Mesenchymal stem cell (in vitro differentiated cells and primary cell): ENCODE data around the gene AIFM1.
A peak's percentile ranks its signal among the peaks of the same experiment; 100 is the strongest.

ENCODE experiments used
- DNase-seq: peaks from one replicate; pipeline ENCODE4 v3.0.0-alpha.2; 2013
- H2AFZ ChIP-seq: one replicate; pipeline ENCODE4 v1.6.1; 2013; ENCODE audit warnings: low read depth, mild to moderate bottlenecking, control low read depth, inconsistent platforms, low read length, moderate library complexity
- H2AK5ac ChIP-seq: 2 replicates; pipeline ENCODE4 v1.6.1; 2013; ENCODE audit warnings: low read length, moderate library complexity, mild to moderate bottlenecking, inconsistent platforms; ENCODE audit not compliant: severe bottlenecking
- H2BK120ac ChIP-seq: one replicate; pipeline ENCODE4 v1.6.1; 2013; ENCODE audit warnings: low read depth, mild to moderate bottlenecking, inconsistent platforms, low read length, moderate library complexity
- H2BK12ac ChIP-seq, 2 experiments: one replicate each; pipeline ENCODE4 v1.6.1; 2013; ENCODE audit warnings: inconsistent platforms in 2 of 2, low read length in 2 of 2, mild to moderate bottlenecking in 2 of 2, moderate library complexity in 2 of 2, control low read depth in 1 of 2
- H2BK15ac ChIP-seq: one replicate; pipeline ENCODE4 v1.6.1; 2013; ENCODE audit warnings: mild to moderate bottlenecking, low read depth, inconsistent platforms; ENCODE audit not compliant: poor library complexity, severe bottlenecking
- H2BK5ac ChIP-seq: 2 replicates; pipeline ENCODE4 v1.6.1; 2013; ENCODE audit warnings: low read depth, mild to moderate bottlenecking, low read length, control low read depth, inconsistent platforms; ENCODE audit not compliant: poor library complexity, severe bottlenecking
- H3K14ac ChIP-seq, 2 experiments: one replicate each; pipeline ENCODE4 v1.6.1; 2013; ENCODE audit warnings: inconsistent platforms in 2 of 2, low read length in 2 of 2, control low read depth in 1 of 2, mild to moderate bottlenecking in 1 of 2, moderate library complexity in 1 of 2
- H3K18ac ChIP-seq, 2 experiments: one replicate each; pipeline ENCODE4 v1.6.1; 2013; ENCODE audit warnings: inconsistent platforms in 2 of 2, low read length in 2 of 2, control low read depth in 1 of 2, low read depth in 1 of 2, mild to moderate bottlenecking in 1 of 2
- H3K23ac ChIP-seq, 2 experiments: one replicate each; pipeline ENCODE4 v1.6.1; 2013; ENCODE audit warnings: inconsistent platforms in 2 of 2, low read length in 2 of 2, mild to moderate bottlenecking in 2 of 2, moderate library complexity in 2 of 2, control low read depth in 1 of 2
- H3K27ac ChIP-seq: 2 replicates; pipeline ENCODE4 v1.5.1; 2013; ENCODE audit warnings: mild to moderate bottlenecking, moderate library complexity, low read length, control low read depth, inconsistent platforms; ENCODE audit not compliant: poor library complexity, severe bottlenecking
- H3K27me3 ChIP-seq, 2 experiments: 2 replicates each; pipeline versions ENCODE4 v1.6.1 to v1.7.0; 2013; ENCODE audit warnings: low read length in 2 of 2, mild to moderate bottlenecking in 2 of 2, moderate library complexity in 2 of 2, control low read depth in 1 of 2, inconsistent platforms in 1 of 2; ENCODE audit not compliant: control insufficient read depth in 1 of 2, insufficient read depth in 1 of 2
- H3K36me3 ChIP-seq, 2 experiments: 2 replicates each; pipeline versions ENCODE4 v1.6.1 to v1.7.0; 2013; ENCODE audit warnings: low read length in 2 of 2, control low read depth in 1 of 2, inconsistent platforms in 1 of 2, low read depth in 1 of 2, mild to moderate bottlenecking in 1 of 2; ENCODE audit not compliant: insufficient read depth in 2 of 2, control insufficient read depth in 1 of 2
- H3K4ac ChIP-seq, 2 experiments: one replicate each; pipeline ENCODE4 v1.6.1; 2013; ENCODE audit warnings: inconsistent platforms in 2 of 2, low read length in 2 of 2, mild to moderate bottlenecking in 2 of 2, moderate library complexity in 2 of 2, control low read depth in 1 of 2, low read depth in 1 of 2
- H3K4me1 ChIP-seq: 2 replicates; pipeline ENCODE4 v1.6.1; 2013; ENCODE audit warnings: low read depth, low read length, control low read depth; ENCODE audit not compliant: control insufficient read depth, insufficient read depth
- H3K4me2 ChIP-seq: 2 replicates; pipeline ENCODE4 v1.6.1; 2013; ENCODE audit warnings: low read length, mild to moderate bottlenecking, inconsistent platforms; ENCODE audit not compliant: poor library complexity, severe bottlenecking
- H3K4me3 ChIP-seq, 2 experiments: 2 replicates each; pipeline versions ENCODE4 v1.5.1 to v1.7.0; 2013; ENCODE audit warnings: low read length in 2 of 2, mild to moderate bottlenecking in 2 of 2, control low read depth in 1 of 2, low read depth in 1 of 2; ENCODE audit not compliant: insufficient read depth in 1 of 2
- H3K79me1 ChIP-seq: replicated peaks from 2 replicates; pipeline ENCODE4 v1.6.1; 2013; ENCODE audit warnings: mild to moderate bottlenecking, control low read depth, low read length, inconsistent platforms; ENCODE audit not compliant: poor library complexity, severe bottlenecking
- H3K9ac ChIP-seq: 2 replicates; pipeline ENCODE4 v1.7.0; 2013; ENCODE audit warnings: mild to moderate bottlenecking, low read length, moderate library complexity
- H3K9me3 ChIP-seq: 2 replicates; pipeline ENCODE4 v1.7.0; 2013; ENCODE audit warnings: mild to moderate bottlenecking, low read length; ENCODE audit not compliant: control insufficient read depth
- H4K8ac ChIP-seq: one replicate; pipeline ENCODE4 v1.6.1; 2013; ENCODE audit warnings: inconsistent platforms, mild to moderate bottlenecking, low read length, moderate library complexity
- H4K91ac ChIP-seq: one replicate; pipeline ENCODE4 v1.6.1; 2013; ENCODE audit warnings: mild to moderate bottlenecking, low read length, inconsistent platforms
- WGBS: methylation state at CpG from one replicate; pipeline ENCODE4 v1.1.7; 2013; ENCODE audit warnings: mixed read lengths; 5-methylcytosine and 5-hydroxymethylcytosine counted together

The AIFM1 gene

DNA sequence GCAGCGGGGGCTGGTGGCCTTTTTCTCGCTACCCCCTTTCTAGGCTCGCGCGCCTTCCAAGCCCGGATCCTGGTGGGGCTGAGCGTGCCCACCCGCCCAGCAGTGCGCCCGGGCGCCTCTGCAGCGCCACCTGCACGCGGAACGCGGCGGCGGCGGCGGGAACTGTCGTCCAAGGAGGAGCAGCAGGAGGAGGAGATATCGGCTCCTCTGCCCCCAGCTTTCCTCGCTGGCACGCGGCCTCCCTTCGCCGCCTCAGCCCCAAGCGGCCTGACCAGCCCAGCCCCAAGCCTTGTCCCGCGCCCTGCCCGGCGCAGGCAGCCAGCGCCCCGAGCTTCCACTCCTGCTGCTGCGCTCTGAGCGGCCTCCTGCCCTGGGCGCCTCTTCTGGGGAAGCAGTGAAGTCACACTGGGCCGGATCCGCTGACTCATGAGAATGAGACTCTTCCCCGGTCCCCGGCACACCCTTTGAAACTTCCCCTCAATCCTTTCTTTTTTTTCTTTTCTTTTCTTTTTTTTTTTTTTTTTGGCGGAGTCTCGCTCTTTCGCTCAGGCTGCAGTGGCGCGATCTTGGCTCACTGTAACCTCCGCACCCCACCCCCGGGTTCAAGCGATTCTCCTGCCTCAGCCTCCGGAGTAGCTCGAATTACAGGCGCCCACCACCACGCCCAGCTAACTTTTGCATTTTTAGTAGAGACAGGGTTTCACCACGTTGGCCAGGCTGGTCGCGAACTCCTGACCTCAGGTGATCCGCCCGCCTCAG lies 44.7 kb downstream of the AIFM1 start:
- no peak overlapping the region for H3K27ac ChIP-seq
- H3K4me3 ChIP-seq, result peak overlapping the region; percentile 48 to 63
- peak overlapping the region; percentile 61 for H2BK120ac ChIP-seq
- H4K8ac ChIP-seq, result peak overlapping the region; percentile 75
- H3K14ac ChIP-seq, result no peak overlapping the region
- peaks cover 0 to 16% of the 10 kb centered on the region in 2 experiments for H3K27me3 ChIP-seq
- peak overlapping the region in 1 of 2 experiments; percentile 63 for H2BK12ac ChIP-seq
- H3K4me1 ChIP-seq, result peaks cover 25% of the 10 kb centered on the region
- peak overlapping the region; percentile 74 for H3K9ac ChIP-seq
- peak; percentile 83 for DNase-seq
- peak overlapping the region; percentile 83 for H4K91ac ChIP-seq
- peaks cover 0 to 7% of the 10 kb centered on the region in 2 experiments for H3K36me3 ChIP-seq
- 5% methylated on average over 39 of the region's 58 CpGs for WGBS
- H2AK5ac ChIP-seq, result no peak overlapping the region
- no peaks in the 10 kb centered on the region for H3K9me3 ChIP-seq
- H2BK15ac ChIP-seq, result peak overlapping the region; percentile 80
- H3K4me2 ChIP-seq, result peak overlapping the region; percentile 73
- peaks cover 1% of the 10 kb centered on the region for H3K79me1 ChIP-seq
- no peak overlapping the region for H3K4ac ChIP-seq
- H3K18ac ChIP-seq, result peak overlapping the region; percentile 54 to 67
- no peak overlapping the region for H3K23ac ChIP-seq
- peak overlapping the region; percentile 42 for H2AFZ ChIP-seq
- H2BK5ac ChIP-seq, result no peak overlapping the region

DNA sequence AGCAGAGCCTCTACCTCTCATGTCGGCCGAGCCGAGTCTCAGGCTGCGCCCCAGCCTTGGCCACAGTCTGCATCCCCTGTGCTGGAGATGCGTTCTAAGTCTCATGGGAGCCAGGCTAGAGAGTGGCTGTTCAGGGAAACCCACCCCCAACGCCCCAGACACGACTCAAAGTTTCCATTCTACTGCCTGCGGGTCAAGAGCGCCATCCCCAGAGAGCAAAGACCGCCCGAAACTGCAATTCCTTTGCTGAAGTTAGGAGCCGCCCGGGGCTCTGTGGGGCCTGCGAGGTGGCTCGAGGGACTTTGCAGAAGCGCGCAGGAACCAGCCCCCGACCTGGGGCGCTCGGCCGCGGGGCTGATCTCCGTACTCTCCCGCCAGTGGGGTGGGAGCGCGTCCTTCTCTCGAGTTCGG lies 45.3 kb downstream of the AIFM1 start:
- H3K4me2 ChIP-seq, result peak overlapping the region; percentile 73
- peaks cover 0 to 3% of the 10 kb centered on the region in 2 experiments for H3K36me3 ChIP-seq
- no peak overlapping the region for H2BK5ac ChIP-seq
- no peak overlapping the region for H3K14ac ChIP-seq
- H2BK12ac ChIP-seq, result peak overlapping the region in 1 of 2 experiments; percentile 63
- no peaks in the 10 kb centered on the region for H3K79me1 ChIP-seq
- peak overlapping the region; percentile 75 for H4K8ac ChIP-seq
- H3K9ac ChIP-seq, result peak overlapping the region; percentile 74
- peak overlapping the region; percentile 72 for H4K91ac ChIP-seq
- peak overlapping the region; percentile 42 for H2AFZ ChIP-seq
- no peak overlapping the region for H2AK5ac ChIP-seq
- no peak overlapping the region for H3K4ac ChIP-seq
- 12% methylated on average over 18 of the region's 28 CpGs for WGBS
- H3K4me1 ChIP-seq, result peaks cover 25% of the 10 kb centered on the region
- H3K18ac ChIP-seq, result peak overlapping the region in 1 of 2 experiments; percentile 67
- peak overlapping the region; percentile 80 for H2BK15ac ChIP-seq
- peak overlapping the region; percentile 48 to 63 for H3K4me3 ChIP-seq
- DNase-seq, result peak; percentile 70
- H3K23ac ChIP-seq, result no peak overlapping the region
- H3K27me3 ChIP-seq, result peaks cover 0 to 19% of the 10 kb centered on the region in 2 experiments
- no peaks in the 10 kb centered on the region for H3K9me3 ChIP-seq
- H3K27ac ChIP-seq, result no peak overlapping the region
- H2BK120ac ChIP-seq, result no peak overlapping the region

DNA sequence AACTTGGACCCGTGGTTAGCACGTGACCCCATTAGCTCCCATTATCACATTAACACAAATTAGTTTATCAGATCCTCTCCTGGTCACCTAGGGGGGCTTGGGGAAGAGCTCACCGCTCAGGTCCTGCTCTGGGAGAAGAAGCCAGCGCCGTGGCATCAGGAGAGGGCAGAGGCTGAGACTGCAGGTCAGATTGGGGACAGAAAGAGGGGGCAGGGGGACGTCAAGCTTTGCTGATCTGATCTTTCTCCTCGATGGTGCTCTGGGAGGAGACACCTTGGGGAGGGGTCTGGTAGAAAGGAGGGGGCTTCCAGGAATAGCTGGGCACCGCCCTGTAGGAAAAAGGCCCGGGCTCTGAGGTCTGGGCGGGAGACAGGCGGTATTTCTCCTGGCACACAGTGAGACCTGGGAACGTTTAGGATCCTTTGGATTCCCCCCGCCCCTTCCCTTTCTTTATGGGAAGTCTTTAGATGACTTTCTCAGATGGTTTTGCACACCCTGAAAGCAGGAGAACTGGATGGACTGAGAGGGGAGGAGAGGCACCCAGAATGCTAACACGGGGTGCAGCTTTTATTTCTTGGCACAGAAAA lies 46.2 kb downstream of the AIFM1 start:
- Histone ChIP-seq H3K4me3 (peak overlapping the region in 1 of 2 experiments; percentile 62), H2BK5ac (no peak overlapping the region), H2BK120ac (no peak overlapping the region), H3K36me3 (no peaks in the 10 kb centered on the region), H3K23ac (no peak overlapping the region), H3K14ac (peak overlapping the region in 1 of 2 experiments; percentile 15), H2BK12ac (peak overlapping the region in 1 of 2 experiments; percentile 54), H4K8ac (peak overlapping the region; percentile 61), H3K79me1 (no peaks in the 10 kb centered on the region), H3K27me3 (peaks cover 0 to 11% of the 10 kb centered on the region in 2 experiments), H3K18ac (peak overlapping the region; percentile 34 to 49), H2BK15ac (peak overlapping the region; percentile 7), H3K27ac (peak overlapping the region; percentile 50), H3K4ac (peak overlapping the region in 1 of 2 experiments; percentile 67), H3K4me2 (peak overlapping the region; percentile 50), H2AK5ac (peak overlapping the region; percentile 36), H3K9me3 (no peaks in the 10 kb centered on the region), H2AFZ (no peak overlapping the region), H3K4me1 (peaks cover 26% of the 10 kb centered on the region), H4K91ac (peak overlapping the region; percentile 46), H3K9ac (peak overlapping the region; percentile 74)
- WGBS, result 68% methylated on average over 10 of the region's 14 CpGs
- no peak for DNase-seq
